HG03175 (cell line): Measurements from ENCODE around the gene STRN3.
"Not testable (repeated sequence)": the region's sequence is repeated elsewhere in the genome, so short reads cannot be mapped to it uniquely, and the experiment has no call there.

Experiments
- ATAC-seq: cut with Tn5 transposase; IDR thresholded peaks from one replicate; pipeline ENCODE4 v1.9.1; 2021; ENCODE audit warnings: mild to moderate bottlenecking, moderate library complexity; ENCODE audit not compliant: unreplicated experiment

STRN3 gene

DNA sequence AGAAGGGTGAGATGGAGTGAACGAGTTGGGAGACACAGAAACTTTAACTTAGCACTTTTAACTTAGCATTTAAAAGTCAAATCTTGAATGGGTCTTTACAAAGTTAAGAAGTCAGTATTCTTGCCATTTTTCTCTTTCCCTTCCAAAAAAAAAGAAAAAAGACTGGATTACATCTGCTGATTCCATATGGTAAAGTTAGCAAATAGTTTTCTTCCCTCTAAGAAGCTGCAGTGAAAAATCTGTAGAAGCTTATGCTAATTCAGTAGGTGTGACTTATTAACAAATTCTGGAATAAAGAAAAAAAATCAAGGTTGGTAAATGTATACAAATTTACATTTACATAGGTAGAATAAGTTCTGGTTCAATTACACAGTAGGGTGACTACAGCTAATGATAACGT lies 100.9 kb downstream of the STRN3 start:
- no peak for ATAC-seq

DNA sequence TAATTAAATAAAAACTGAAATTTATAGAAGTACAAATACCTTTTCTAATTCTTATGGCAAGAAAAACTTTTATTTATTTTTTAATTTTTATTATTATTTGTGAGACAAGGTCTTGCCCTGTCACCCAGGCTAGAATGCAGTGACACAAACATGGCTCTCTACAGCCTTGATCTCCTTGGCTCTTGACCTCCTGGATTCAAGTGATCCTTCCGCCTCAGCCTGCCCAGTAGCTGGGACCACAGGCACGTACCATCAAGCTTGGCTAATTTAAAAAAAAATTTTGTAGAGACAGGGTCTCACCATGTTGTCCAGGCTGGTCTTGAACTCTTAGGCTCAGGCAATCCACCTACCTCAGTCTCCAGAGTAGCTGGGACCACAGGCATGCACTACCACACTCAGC lies 104.4 kb downstream of the STRN3 start:
- ATAC-seq = no peak

DNA sequence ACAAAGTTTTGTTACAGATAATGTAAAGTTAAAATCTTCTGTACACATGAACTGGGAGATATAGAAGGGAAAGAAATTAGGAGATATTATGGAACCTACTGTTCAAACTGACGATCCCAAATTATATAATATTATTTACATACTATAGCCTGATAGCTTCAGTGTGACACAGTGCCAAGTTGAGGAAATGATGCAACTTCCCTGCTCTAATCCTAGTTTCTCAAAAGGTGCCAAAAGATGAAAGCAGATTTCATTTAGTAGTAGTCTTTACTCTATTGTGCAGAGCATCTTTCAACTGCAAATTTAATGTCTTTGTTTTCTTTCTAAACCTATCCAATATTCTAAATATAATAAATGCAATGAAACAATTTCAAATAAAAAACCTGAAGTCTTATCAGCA lies 104.9 kb downstream of the STRN3 start:
- ATAC-seq = no peak

DNA sequence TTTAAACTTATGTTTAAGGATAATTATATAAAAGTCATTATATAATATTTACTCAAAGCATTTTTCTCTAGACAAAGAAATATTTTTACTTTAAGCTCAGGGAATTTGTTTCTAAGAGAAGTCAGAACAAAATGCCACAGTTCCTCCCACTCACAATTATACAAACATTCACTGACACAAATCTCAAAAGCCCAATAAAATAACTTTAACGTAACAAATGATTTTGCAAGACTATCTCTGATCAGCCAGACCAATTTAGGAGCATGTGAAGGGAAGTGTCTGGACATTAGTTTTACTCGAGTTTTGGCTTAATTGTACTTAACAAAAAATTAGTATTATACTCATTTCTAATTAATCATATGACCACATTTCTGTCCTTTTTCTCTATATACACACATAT lies 110.6 kb downstream of the STRN3 start:
- no peak for ATAC-seq

DNA sequence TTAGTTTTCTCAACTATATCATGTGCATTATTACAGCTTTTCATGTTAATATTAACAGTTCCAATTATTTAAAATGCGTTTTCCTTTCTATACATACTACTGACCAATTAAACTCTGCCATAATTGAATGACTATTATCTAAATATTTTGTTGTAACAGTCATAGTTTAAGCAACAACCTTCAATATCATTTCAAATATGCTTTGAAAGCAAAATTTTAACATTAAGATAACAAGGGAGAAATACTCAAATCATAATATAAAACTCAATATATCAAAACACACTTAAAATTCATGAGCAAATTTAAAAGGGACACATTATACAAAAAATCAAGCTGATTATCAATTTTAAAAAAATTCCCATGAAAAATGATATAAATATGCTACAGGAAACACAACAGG lies 111.4 kb downstream of the STRN3 start:
- ATAC-seq = no peak

DNA sequence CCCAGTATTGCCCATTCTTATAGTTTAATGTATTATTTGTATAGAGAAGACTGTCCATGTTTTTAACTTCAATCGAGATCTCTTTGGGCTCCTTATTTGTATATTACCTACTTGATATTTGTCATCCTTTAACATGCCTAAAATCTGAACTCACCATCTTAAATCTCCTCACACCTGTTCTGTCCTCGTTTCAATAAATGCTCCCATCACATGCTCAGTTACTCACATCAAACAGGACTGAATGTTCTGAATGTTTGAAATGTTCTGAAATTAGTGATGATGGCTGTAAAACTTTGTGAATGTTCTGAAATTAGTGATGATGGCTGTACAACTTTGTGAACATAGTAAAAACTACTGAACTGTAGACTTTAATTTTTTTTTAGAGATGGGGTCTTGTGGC lies 117.4 kb downstream of the STRN3 start:
- no peak for ATAC-seq

DNA sequence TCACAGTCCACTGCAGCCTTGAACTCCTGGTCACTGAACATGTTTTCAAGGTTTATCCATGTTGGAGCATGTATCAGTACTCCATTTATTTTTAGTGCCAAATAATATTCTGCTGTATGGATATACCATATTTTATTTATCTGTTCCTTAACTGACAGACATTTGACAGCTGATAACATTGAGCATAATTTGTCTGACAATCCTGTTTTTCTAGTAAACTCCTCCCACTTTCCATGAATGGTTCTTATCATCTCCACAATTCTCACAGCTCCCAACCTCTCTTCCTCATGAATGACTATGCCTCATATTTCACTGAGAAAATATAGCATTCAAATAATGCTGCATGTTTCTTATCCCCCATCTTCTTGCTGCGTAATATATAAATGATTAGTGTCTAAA lies 118.5 kb downstream of the STRN3 start:
- ATAC-seq = no peak

DNA sequence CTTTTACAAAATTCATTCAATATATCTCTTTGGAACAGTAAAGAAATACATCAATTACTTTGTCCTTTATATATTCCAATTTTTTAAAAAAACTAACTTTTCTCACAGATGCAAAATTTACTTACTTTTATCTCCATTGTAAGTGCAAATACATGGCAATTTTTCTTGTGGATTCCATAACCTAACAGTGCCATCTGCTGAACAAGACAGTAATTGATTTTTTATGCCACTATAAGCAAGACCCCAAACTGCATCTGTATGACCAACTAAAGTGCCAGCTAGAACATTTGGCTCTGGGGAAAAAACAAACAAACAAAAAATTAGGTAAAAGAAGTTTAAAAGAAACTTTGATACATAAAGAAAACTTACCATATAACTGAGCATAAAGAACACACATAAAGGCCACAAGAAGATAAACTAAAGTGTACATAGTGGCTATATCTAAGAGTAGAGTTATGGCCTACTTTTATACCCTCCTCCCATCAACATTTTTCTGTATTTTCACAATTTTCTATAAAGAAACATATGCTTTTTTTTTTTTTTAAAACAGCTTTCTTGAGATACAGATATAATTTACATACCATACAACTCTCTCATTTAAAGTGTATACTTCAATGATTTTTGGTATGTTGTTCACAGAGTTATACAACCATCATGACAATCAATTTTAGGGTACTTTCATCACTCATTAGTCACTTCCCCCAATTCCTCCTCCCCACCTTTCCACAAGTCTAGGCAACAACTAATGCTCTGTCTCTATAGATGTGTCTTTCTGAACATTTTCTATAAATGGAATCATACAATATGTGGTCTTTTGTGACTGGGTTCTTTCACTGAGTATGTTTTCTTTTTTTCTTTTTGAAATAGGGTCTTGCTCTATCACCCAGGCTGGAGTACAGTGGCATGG lies 119.2 kb downstream of the STRN3 start:
- ATAC-seq = no peak

DNA sequence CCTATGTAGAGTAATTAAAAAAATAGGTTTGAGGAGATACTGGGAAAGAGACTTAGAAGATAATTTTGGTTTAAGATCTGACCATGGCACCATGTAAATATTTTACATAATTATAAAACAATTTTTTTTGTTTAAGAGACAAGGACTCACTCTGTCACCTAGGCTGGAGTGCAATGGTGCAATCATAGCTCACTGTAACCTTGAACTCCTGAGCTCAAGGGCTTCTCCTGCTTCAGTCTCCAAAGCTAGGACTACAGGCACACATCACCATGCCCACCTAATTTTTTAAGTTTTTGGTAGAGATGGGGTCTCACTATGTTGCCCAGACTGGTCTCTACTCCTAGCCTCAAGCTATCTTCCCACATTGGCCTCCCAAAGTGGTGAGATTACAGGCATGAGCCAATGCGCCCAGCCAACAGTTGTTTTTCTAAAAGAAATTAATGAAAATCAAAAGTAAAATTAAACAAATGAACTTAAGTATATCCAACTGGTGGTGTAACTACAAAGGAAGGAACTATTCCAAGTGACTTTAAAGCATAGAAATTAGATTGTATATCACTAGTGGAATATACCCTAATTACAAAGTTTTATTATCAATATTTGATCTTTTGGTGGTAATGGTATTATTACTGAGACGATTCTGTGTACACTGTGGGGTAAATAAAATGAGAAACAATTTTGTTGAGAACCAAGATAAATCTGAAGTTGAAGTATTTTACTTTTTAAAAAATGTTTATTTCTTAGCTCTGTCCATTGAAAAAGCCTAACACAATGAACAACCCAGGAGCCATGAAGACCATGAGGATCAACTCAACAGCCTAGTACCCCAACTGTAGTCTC lies 122.7 kb downstream of the STRN3 start:
- no peak for ATAC-seq

DNA sequence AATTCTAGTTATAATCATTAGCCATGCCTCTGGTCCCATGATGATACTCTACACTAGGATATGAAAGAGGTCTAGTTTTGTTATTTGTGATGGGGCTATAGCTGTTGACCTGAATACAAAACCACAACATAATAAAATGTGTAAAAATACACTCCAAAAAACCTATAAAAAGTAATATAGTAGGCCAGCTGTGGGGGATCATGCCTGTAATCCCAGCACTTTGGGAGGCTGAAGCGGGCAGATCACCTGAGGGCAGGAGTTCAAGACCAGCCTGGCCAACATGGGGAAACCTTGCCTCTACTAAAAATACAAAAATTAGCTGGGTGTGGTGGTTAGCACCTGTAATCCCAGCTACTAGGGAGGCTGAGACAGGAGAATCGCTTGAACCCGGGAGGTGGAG lies 129.1 kb downstream of the STRN3 start:
- not testable (repeated sequence) for ATAC-seq

DNA sequence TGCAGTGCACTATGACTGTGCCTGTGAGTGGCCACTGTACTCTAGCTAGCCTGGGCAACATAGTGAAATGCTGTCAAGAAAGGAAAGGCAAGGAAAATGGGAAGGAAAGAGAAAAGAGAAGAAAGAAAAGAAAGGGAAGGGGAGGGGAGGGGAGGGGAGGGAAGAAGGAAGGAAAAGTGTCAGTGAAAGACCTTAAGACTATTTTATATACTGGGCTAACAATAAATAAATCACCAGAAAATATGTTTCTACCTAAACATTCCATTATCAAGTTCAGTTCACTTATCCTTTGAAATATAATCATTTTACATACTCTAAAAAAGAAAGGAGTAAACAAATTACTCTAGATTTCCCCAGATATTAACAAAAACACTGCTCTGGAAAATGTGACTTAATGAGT lies 129.7 kb downstream of the STRN3 start:
- no peak for ATAC-seq

DNA sequence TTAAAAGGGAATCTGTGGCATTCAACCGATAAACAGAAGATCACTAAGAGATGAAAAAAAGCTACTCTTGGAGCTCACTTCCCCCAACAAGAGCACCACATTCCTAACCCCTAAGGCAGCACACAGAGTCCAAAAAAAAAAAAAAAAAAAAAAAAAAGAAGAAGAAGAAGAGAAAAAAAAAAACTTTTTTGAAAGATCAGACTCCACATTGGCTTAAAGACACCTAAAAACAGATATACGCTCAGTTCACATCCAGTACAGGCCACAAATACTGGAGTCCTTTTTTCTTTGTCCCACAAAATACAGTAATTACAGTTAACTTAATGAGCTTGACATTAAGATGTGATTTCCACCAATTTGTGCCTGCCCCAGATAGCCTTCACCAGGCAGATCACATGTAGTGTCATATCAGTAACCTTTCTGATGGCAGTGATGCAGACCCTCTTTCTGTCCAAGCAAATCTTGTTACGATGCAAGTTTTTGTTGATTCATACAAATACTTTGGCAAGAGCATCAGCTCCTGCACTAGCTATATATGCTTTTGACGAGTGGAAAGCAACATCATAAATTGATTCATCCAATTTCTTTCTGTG lies 131.2 kb downstream of the STRN3 start:
- ATAC-seq = no peak

DNA sequence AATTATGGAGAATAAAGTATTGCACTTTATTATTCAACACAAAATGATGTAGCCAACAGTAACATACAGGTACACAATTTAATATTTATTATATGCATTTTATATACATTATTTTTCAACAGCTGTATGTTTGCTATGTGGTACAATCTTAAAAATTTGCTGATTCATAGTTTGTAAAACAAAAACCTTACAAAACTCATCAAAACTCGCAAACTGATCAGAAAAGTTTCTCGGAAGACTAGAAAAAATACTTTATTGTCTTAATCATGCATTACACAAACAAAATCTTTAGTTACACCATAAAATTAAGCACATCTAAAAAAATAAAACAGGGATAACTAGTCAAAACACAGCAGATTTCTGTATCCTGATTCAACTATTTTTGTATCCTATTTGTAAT lies 132.4 kb downstream of the STRN3 start:
- no peak for ATAC-seq

DNA sequence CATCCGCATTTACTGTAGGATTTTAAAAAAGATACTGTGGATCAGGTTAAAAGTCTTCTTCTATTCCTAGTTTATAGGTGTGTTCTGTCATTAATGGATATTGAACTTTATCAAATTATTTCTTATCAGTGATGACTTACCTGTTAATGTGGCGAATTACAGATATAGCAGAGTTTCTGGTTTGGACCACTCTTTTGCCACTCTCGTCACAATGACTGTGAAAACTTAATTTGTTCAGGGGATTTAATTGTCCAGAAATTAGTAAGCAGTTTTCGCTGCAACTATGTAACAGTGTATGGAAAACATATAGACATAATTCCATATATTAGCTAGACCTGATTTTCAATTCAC lies 137.0 kb downstream of the STRN3 start:
- ATAC-seq = no peak

DNA sequence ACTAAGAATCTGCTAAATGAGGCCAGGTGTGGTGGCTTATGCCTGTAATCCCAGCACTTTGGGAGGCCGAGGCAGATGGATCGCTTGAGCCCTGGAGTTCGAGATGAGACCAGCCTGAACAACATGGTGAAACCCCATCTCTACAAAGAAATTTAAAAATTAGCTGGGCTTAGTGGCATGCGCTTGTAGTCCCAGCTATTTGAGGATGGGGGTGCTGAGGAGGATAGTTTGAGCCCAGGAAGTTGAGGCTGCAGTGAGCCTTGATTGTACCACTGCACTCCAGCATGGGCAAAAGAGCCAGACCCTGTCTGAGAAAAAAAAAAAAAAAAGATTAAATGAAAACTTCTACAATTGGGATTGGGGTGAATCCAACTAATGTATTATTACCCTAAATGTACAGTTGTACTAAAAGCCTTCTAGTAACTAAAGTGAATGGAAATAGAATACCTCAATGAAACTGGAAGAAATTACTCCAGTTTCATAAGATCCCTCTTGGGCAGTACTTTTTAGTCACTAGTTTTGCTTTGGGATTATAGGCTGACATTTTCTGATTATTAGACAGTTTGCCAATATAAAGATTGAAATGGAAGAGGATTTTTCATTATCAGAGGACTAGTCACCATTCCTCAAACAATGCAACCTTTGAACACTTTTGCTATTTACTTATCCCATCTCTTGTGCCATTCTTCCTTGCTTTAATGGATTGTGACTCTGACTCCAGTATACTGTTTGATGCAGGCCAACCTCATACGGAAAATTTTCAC lies 137.5 kb downstream of the STRN3 start:
- no peak for ATAC-seq

DNA sequence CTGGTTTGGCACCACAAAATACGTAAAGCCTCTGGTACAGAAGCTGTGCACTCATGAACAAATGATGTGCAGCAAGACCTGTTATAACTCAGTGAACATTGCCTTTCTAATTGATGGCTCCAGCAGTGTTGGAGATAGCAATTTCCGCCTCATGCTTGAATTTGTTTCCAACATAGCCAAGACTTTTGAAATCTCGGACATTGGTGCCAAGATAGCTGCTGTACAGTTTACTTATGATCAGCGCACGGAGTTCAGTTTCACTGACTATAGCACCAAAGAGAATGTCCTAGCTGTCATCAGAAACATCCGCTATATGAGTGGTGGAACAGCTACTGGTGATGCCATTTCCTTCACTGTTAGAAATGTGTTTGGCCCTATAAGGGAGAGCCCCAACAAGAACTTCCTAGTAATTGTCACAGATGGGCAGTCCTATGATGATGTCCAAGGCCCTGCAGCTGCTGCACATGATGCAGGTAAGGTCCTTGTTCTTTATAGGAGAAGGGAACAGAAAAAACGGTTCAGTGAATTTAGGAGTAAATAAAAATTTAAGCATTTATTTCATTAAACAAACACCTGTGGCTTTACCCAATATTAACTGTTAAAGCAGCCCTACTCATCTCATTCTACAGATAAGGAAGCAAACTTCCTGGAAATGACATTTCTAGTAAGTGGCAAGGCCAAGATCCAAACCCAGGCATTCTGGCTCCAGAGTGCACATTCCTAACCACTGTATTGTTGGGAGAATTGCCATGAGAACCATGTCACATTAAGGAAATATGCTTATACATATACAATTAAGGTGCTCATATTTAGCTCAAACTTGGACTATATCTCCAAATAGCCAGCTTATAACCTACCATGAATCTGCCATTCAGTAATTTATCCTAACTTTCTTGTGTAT lies 140.1 kb downstream of the STRN3 start:
- no peak for ATAC-seq

DNA sequence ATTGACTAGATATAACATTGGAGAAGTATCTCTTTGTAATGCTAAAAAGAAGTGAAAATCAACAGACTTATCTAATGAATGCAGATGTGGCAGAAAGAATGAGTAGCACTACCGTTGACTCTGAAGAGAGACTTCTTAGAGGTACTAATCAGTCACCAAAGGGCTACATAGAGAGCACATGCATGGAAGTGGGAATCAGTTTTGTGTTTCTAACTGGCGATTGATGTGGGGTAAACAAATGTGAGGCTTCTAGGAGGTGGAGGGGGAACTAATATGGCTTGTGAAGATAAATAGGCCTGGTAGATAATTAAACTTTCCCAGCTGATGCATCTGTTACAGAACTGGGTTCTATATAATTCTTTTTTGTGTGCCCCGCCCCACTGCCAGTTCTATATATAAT lies 141.3 kb downstream of the STRN3 start:
- ATAC-seq = no peak

DNA sequence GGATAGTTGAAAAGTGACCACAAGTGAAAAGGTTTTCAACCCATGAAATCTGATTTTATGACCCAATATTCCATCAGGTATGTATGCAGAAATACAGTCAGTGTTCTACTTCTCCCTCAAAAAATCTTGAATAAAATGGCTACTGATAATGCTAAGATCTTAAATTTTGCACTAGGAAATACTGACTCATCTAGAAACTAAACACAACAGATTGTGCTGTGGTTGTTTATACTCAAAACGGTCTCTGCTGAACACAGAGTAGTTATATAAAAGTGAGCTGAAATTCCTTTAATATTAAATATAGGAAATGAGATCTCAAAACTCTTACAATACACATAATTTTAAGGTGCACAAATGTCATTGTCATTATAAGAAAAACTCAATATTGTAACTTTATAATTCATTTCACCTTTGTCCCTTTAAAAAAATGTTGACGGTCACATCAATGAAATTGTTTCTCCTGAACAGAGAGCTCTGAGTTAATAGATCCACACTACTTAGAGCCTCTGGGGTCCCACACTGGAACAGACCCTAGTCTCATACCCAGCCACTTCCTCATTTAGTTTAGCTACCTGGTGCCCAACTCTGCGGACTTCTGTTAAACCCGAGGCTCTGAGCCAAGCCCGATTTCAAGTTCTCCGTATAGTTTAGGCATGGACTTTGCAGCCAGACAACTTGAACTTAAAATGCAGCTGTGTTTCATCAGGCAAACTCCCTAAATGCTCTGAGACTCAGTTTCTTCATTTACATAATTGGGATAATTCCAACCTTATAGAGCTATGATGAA lies 142.5 kb downstream of the STRN3 start:
- peak; percentile 47 for ATAC-seq

DNA sequence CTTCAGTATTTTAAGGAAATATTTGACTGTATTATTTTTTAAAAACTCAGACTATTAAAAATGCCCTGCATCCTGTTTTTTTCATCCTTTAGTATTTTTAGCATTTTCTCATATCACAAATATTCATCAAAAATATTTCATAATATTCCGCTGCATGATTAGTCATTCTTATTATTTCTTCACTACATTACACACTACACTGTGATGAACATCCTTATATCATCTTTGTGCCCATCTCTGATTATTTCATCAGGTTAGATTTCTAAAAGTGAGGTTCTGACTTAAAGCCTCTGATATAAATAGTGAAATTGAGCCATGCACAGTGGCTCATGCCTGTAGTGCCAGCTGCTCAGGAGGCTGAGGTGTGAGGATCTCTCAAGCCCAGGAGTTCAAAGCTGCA lies 143.7 kb downstream of the STRN3 start:
- no peak for ATAC-seq
